Globus pallidus (tissue), 1 donor: Measurements from ENCODE around the gene L1CAM.

Source experiments
- DNase-seq: peaks from one replicate; pipeline ENCODE4 v3.0.0-alpha.2; 2015; ENCODE audit warnings: low spot score

L1CAM gene

DNA sequence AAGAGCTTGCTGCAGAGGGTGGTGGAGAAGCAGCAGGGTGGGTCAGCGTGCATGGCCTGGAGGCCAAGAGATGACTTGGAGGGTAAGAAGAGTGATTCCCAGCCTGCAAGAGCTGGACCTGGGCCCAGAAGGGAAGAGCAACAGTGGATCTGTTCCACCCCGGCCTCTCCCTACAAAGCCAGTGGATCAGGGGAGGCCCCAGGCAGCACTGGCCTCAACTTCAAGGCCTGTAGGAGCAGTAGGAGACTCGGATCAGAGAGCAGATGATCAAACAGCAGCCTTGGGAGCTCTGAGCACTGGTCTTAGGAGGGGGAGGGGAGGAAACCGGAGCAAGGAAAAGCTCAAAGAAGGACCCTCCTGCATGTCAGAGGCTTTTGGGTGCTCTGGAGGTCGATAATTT lies 7.6 kb downstream of the L1CAM start:
- DNase-seq: no peak

DNA sequence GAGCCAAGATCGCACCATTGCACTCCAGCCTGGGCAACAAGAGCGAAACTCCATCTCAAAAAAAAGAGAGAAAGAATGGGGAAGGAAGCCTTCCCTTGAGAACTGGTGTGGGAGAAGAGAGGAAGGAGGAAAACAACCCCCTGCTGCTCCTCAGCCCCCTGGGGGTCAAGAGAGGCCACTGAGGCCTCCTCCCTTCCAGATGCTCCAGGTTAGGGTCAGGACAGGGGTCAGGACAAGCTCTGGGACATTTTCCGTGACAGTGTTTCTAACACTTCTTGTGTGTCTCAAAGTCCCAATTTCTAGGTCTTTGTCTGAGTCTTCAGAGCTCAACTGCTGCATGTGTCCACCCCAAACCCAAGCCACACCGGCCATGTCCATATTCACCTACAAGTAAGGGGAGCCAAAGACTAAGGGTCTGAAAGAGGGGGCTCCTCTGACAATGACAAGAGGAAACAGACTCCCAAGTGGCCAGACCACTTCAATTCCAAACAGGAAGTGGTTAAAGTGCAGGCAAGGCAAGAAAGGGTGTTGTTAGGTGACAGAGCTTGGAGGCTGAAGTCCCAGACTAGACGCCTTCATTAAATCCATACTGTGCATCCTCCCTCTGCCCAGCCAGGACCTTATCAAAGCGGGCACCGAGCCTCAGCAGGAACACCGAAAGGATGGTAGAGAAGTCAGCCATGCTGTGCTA lies 8.3 kb downstream of the L1CAM start:
- no peak for DNase-seq

DNA sequence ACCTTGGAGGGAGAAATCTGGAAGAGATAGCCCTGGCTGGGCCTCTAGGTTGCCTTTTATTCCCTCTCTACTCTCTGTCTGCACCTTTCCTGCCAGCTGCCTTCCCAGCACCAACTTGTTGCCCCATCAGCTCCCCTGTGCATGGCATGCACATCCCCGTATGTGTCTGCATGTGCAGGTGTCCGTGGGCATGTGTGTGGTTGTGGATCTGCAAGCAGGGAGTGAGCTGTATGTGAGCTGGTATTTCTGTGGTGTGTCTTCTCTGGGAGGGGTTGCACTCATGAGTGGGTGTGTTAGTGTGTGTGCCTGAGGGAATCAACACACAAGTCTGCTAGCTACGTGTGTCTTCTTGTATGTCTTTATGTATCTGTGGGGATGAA lies 9.9 kb downstream of the L1CAM start:
- no peak for DNase-seq

DNA sequence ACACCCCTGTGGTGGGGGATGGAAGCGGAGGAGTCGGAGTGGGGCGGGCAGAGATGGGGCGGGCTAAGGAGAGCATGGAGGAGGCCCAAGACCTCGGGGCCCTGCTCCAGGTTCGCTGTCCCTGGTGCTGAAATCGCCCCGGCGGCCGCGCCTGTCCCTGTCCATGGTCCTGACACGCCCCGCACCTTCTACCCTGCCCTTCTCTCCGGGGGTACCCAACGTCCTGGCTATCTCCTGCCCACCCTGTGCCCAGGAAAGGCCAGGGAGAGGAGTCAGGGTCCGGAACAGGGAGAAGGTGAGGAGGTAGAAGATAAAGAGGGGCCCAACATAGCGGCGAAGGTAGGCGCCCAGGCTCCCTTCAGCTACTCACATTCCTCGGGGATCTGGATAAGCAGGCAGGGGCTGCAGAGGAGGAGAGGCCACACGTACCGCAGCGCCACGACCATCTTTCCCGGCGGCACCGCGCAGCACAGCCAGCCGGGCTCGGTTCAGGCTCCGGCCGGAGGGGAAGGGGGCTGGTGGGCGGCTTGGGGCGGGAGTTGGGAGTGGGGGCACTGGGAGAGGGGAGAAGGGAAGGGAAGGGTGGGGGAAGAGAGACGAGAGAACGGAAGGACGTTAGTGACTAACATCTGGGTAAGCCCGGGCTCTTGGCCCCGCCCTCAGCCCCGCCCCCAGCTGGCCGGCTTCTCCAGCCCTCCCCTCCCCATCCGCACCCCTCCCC lies 10.4 kb downstream of the L1CAM start:
- peak; percentile 32 for DNase-seq

DNA sequence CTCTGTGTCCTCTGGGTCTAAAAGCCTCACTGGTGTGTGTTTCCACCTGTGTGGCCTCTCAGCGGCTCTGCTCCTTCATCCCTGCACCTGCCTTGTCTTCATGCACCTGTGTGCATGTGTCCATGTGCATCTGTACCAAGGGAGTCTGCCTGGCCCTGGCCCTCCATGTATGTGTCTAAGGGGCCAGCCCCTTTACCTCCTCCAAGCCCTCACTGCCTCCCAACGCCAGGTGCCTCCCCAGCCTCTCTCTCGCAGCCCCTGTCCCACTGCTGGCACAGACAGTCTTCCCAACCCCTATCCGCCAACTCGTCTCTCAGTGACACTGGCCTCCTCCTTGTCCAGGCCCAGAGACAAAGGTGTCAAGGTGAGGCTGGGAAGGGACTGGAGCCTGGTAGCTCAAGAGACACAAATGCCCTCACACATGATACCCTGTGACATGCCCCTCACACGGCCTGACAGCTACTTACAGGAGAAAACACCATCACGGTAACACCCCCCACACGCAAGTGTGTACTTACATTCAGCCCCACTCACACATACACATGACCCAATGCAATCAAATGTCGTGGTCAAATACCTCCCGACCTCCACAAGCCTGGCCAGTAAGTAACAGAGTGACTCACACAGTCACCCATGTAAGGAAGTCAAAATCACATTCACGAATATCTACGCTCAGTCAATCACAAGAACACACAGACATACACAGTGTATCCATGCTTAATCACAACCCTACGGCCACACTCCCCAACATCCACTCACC lies 11.4 kb downstream of the L1CAM start:
- DNase-seq: no peak

DNA sequence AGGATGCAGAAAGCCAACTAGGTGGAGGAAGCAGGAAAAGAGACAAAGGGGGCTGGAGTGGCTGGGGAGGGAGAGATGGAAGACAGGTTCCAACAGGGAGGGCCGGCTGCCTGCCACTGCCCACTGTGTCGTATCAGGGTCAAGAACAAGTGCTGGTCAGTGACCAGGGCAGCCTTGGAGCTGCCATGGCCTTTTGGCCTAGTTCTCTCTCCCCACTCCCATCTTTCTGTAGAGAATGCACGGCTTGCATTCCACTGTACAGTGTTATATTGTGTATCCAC lies 11.9 kb downstream of the L1CAM start:
- DNase-seq: no peak

DNA sequence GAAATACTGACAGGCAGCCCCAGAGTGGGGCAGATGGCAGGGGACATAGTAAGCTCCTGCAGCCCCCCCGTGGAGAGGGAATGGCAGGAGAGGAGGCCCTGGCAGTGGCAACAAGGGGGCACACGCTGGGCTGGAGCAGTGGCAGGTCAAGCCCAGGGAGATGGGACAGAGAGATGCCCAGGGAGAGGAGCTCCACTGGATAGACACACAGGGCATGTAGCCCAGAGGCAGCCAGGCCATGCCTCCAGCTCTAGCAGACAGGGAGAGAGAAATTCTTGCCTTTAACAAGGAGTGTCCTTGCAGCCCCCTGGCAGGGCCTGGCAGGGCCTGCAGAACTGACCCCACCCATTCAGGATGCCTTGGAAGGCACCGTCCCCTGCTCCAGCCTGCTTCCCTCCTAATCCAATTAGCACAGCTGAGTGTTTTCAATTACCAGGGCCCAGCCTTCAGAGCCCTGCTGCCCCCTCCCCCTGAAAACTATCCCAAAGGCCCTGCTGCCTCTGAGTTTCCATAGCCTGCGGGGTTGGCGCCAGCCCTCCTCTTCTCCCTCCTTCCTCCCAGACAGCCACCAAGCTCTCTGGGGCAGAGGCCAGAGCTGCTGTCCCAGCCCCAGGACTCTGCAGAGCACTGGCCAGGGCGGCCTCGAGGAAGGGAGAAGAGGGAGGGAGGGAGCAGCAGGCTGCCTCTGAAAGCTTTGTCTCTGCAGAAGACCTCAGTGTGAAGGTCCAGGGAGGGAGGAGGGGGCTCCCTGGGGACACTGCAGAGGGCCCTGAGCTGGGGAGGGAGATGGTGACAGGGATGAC lies 12.5 kb downstream of the L1CAM start:
- no peak for DNase-seq

DNA sequence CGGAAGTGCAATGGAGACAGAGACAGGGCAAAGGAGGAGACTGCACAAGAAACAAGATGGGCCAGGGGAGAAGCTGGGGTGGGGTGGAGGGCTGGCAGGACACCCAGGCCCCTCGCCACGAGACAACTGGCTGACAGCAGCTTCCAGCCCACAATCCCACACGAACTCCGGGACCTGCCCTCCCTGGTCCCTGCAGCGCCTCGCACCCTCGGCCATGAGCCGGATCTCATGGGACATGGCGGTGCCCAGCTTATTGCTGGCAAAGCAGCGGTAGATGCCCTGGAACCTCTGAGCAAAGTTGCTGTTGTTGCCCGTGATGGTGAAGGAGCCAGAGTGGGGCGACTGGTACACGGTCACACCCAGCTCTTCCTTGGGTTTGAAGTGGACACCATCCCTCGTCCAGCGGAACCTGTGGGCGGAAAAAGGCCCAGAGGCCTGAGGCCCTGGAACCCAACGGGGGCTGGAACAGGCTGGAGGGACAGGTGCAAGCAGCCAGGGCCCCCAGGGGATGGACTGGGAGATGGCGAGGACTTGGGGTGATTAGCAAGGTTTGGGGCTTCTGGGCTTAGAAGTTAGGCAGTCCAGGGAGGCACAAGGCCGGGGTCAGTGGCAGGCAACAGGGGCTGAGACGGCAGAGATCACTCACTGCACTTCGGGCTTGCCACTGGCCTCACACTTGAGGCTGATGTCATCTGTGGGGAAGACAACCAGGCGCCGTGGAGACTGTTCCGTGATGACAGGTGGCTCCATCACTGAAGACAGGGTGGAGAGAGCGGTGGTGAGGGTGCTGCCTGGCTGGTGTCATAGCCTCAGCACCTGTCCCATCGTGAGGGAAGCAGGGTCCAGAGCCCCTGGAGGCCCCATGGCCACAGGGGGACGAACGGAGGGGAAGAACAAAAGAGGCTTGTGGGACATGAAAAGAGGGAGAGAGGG lies 13.8 kb downstream of the L1CAM start:
- no peak for DNase-seq

DNA sequence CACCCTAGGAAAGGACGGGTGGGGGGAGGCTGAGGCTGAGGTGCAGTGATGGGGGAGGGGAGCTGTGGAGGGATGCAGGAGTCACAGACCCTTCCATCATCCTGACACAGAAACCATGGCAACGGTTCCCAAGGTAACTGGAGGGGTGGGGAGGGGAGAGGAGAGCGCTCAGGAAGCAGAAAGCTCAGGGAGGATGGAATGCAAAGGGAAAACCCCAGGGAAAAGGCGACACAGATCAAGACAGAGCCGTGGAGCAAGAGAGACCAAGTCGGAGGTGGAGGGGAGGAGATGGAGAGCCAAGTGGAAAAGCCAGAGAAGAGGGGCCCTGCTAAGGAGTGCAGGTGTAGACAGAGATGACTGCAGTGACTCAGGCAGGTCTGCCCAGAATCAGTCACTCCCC lies 14.5 kb downstream of the L1CAM start:
- DNase-seq: no peak

DNA sequence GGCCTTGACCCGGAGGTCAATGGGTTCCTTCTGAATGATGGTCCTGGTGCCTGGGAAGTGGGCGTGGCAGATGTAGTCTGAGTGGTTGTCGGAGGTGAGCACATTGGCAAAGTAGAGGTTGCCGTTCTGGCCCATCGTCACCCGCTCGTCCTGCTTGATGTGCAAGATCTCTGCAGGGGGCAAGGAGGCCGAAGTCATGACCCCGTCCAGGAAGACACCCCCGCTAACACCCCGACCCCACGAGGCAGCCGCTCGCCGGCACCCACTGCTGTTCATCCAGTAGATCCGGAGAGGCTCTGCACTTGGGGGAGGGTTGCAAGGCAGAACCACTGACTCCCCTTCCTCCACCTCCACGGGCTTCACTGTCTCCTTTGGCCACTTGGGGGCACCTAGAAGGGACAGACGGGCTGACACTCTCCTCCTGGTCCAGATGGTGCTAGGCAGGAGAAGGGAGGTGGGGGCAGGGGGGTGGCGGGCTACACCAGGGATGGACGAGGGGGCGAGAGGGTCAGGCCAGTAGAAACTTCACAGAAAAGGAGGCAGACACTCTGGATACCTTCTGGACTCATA lies 15.1 kb downstream of the L1CAM start:
- no peak for DNase-seq

DNA sequence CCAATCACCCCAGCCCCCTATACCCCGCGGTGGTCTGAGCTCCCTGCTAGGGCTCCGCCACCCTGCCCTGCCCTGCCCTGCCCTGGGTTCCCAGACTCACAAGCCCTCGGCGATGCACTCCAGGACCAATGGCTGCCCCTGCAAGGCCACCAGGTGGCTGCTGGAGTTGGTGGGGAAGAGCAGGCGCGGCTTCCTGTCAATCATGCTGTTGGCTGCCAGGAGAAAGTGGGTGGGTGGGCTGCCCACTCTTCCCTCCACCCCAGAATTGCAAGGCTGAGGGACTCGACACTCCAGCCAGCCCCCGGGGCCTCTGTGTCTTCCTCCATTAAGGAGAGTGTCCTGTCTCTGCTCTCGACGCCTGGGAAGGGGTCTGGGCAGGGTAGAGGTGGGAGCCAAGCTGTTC lies 15.7 kb downstream of the L1CAM start:
- DNase-seq: no peak

DNA sequence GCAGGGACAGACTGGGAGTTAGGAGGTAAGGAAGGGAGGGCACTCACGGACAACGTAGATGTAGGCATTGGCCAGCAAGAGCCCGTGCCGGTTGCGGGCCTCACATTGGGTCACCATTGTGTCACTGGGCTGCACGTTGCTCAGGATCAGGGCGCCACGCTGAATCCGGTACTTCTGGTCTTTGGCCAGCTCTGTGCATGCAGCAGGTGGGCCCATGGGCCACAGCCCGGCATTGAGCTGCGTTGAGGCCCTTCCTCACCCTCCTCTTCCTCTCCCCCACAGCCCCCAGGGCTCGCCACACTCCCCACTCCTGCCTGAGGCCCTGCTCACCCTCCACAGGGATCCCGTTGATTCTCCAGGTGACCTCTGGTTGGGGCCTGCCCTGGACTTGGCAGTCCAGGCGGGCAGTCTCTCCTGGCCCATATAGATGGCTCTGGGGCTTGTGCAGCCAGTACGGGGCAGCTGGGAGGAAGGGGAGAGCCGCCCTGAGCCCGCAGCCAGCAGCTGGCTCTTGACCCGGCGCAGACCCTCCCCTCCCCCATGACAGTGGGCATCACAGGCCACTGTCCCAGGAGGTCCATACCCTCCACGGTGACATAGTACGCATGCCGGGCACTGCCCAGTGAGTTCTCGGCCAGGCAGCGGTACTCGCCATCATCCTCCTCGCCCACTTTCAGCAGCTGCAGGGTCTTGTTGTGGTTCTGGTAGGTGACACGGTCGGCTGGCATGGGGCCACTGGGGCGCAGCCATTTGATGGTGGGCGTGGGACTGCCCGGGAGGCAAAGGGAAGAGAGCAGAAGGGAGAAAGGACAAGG lies 16.3 kb downstream of the L1CAM start:
- no peak for DNase-seq

DNA sequence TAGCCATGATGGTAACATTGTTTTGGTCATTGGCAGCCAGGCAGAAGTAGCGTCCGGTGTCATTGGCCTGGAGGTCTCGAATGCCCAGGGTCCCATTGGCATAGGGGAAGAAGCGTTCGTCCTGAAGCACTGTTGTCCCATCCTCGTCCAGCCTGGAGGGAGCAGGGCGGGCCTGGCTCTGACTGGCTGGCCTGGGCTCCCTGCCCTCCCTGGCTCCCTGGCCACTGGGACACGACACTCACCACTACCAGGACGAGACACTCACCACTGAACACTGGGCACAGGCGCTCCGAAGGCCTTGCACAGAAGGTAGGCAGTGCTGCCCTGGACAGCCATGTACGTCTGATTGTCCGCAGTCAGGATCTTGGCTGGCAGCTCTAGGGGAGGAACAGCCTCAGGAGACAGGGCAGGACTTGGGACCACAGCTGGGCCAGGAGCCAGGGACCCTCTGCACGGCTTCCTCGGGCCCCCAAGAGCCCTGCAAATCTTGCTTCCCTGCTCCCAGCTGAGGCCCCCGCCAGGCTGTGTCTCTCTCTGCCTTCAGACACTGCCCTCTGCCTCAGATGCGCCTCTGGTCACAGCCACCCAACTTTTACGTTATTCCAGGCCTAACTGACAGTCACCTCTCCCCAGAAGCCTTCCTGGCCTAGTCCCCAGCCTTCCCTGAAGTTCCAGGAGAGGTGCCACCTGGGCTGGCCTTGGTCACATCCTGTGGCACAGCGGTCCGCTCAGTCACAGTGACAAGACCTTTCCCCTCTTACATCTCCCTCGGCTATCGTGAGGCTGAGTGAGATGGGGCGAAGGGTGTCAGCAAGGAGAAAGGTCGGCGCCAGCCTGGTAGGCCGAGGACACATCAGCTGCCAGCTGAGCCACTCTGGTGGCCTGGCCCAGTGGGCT lies 17.1 kb downstream of the L1CAM start:
- DNase-seq: no peak

DNA sequence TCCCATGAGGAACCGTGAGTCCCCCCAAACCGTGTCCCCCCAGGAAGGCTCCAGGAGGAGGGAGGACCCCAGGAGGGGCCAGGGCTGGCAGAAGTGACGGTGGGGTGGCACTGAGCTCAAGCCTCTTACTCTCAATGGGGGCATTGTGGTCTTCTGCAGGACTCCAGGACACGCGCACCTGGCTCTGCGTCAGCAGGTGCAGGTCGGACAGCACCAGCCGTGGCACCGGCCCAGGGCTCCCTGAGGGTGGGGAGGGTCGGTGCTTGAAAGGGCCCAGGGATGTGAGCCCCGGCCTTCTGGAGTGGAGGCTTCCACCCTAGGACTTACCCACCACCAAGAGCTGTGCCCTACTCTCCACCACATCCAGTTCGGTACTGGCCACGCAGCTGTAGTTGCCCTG lies 18.3 kb downstream of the L1CAM start:
- DNase-seq: no peak

DNA sequence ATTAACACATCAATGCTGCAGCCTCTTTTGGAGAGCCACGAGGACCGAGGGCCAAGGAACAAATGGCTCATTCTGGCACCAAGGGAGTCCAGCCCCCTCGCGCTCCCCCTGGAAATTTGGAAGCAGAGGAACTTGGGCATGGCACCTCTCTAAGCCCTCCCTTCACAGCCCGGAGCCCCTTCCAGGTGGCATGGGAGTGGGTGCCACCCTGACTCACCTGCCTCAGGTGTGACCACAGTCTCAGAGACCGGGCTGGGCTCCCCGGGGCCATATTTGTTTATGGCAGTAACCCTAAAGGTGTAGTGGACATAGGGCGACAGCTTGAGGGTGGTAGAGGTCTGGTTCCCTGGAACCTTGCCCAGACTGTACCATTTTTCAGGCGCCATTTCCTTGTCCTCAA lies 18.8 kb downstream of the L1CAM start:
- DNase-seq: no peak

DNA sequence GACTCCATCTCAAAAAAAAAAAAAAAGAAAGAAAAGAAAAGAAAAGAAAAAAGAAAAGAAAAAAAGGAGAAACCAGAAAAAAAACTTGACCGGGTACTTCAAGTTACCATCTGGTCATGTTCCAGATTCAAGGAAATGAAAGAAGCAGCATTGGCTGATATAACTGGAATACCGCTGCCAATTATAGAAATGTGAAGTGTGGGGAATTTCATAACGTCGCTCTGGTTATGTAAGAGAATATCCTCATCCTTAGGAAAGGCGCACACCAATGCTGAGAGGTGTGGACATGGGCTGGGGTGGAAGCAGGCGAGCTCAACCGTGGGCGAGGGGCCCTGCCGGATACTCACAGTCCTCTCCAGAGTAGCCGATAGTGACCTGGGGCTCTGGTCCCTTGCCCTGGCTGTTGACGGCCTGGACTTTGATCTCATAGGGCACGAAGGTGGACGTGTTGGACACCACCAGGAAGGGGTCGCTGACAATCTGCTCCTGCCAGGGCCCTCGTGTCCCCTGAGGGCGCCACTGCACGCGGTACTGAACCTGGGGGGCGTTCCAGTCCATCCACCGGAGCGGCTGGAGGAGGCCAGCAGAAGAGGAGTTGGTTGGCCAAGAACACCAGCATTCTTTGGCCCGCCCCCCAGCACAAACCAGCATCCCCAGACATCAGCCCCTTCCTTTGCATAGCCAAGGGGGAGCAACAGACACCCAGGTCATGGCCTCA lies 19.5 kb downstream of the L1CAM start:
- no peak for DNase-seq

DNA sequence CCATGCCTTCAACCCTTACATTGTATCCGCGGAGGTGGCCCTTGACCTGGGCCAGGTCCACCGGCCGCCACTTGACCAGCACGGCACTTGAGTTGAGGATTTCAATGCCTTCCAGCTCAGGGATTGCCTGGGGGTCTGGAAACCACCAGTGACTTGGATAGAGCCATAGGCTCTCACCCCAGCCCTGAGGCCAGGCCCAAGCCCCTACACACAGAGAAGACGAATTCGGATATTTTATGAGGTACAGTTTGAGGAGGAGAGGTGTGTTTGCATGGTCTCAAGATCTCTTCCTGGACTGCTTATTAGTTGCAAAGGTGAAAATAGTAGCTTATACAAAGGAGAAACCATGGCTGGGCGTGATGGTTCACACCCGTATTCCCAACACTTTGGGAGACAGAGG lies 20.3 kb downstream of the L1CAM start:
- DNase-seq: no peak

DNA sequence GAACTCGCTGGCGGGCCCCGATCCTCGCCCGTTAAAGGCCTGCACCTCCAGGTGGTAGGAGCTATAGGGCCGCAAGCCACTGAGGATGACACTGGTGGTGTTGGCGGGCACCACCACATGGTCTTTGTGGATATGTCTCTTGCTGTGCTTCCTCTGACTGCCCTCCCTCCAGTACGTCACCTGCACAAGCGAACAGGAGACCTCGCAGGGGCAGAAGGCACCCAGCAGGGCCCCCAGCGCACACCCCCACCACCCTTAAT lies 20.7 kb downstream of the L1CAM start:
- no peak for DNase-seq
